A549 (cell line): ENCODE measurements around the gene STYK1. TPM values are rescaled to one million over a fixed set of nuclear protein-coding genes. Genes with fewer than 3 reads are reported as not detected.

ENCODE experiments used
- EHMT2 ChIP-seq: fragments of 200-600 bp; sonication (generic); IDR thresholded peaks from 2 replicates; pipeline ENCODE4 v1.6.1; 2016; ENCODE audit warnings: antibody characterized with exemption, low read depth, mild to moderate bottlenecking, moderate library complexity
- FOXS1 ChIP-seq: fragments of 250-450 bp; sonication (Bioruptor Pico); IDR thresholded peaks from 2 replicates; pipeline ENCODE4 v1.5.0; 2020; ENCODE audit warnings: mild to moderate bottlenecking, moderate library complexity
- MAFK ChIP-seq: fragments of 450-650 bp; IDR thresholded peaks from 2 replicates; pipeline ENCODE4 v1.6.1; 2014; ENCODE audit not compliant: partially characterized antibody
- NPAS2 ChIP-seq: fragments of 250-450 bp; sonication (Bioruptor Pico); IDR thresholded peaks from 2 replicates; pipeline ENCODE4 v1.8.0; 2022; ENCODE audit warnings: mild to moderate bottlenecking, moderate library complexity, borderline replicate concordance
- NR3C1 ChIP-seq: fragments of >200 bp; sonication (Bioruptor Twin); formaldehyde crosslinking; IDR thresholded peaks from 3 replicates; pipeline ENCODE4 v1.6.1; 2017
- POLR2A ChIP-seq: IDR thresholded peaks from 2 replicates; pipeline ENCODE4 v1.6.1; 2012; ENCODE audit warnings: mild to moderate bottlenecking, low read length
- polyA plus RNA-seq, 4 experiments: library from polyadenylated mRNA; depleted of rRNA in 3 of 4; stranded (reverse); fragments of >200 nt; fragmentation: RNase III in 1 of 4; extraction: RNeasy Plus Mini Kit Qiagen cat#74134 plus additional on column Dnase treatment in 1 of 4; gene quantifications; 2 replicates in 3 of 4; 3 replicates in 1 of 4; pipeline ENCODE4 v1.2.3, GENCODE V29; 2011 to 2017
- TF ChIP-seq, protein P1 (sequence below): fragments of 150-350 bp; IDR thresholded peaks from 2 replicates; pipeline ENCODE4 v1.6.1; 2014; ENCODE audit warnings: low read depth, mild to moderate bottlenecking, low read length

Gene STYK1
- polyA plus RNA-seq, 2 of the 4 experiments (the other 2 are of a cell fraction) = 0.32 to 0.56 TPM

DNA sequence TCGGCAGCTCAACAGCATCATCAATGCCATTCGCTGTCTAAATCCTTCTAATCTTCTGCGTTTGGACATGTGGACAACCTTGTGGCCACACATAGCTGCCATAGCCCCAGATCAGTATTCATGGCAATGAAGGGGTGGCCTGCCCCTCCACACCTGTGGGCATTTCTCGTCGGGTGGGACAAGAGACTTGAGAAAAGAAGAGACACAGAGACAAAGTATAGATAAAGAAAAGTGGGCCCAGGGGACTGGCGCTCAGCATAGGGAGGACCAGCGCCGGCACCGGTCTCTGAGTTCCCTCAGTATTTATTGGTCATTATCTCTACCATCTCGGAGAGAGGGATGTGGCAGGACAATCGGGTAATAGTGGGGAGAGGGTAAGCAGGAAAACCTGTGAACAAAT, 102.7 kb downstream of the STYK1 start (continued):
- TF ChIP-seq EHMT2 (no peak), NR3C1 (no peak), FOXS1 (CRISPR knock-in tag) (no peak), POLR2A (no peak), NPAS2 (CRISPR knock-in tag) (no peak), MAFK (no peak)
- TF ChIP-seq, protein P1, sequence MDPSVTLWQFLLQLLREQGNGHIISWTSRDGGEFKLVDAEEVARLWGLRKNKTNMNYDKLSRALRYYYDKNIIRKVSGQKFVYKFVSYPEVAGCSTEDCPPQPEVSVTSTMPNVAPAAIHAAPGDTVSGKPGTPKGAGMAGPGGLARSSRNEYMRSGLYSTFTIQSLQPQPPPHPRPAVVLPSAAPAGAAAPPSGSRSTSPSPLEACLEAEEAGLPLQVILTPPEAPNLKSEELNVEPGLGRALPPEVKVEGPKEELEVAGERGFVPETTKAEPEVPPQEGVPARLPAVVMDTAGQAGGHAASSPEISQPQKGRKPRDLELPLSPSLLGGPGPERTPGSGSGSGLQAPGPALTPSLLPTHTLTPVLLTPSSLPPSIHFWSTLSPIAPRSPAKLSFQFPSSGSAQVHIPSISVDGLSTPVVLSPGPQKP = no peak

Other genes starting within 250 kb of the STYK1 start
- 0.52 and 0.83 TPM in 2 replicates for gene KLRC2, start 238.0 kb downstream of the STYK1 start, polyA plus RNA-seq (2011; rRNA removed)
- 0.25 to 0.42 TPM in 2 of 3 replicates, not detected in the other for gene KLRC2, start 238.0 kb downstream of the STYK1 start, polyA plus RNA-seq (2017; fragmentation: RNase III; extraction: RNeasy Plus Mini Kit Qiagen cat#74134 plus additional on column Dnase treatment)
- gene KLRC1, start 220.7 kb downstream of the STYK1 start, polyA plus RNA-seq (2011; rRNA removed) = not detected in 2 replicates
- not detected in 3 replicates for gene KLRC1, start 220.7 kb downstream of the STYK1 start, polyA plus RNA-seq (2017; fragmentation: RNase III; extraction: RNeasy Plus Mini Kit Qiagen cat#74134 plus additional on column Dnase treatment)
- gene EIF2S3B, start 168.2 kb downstream of the STYK1 start, polyA plus RNA-seq (2011; rRNA removed) = 0.93 and 1.9 TPM in 2 replicates
- 1.1 to 2.0 TPM (median 1.4 TPM) in 3 replicates for gene EIF2S3B, start 168.2 kb downstream of the STYK1 start, polyA plus RNA-seq (2017; fragmentation: RNase III; extraction: RNeasy Plus Mini Kit Qiagen cat#74134 plus additional on column Dnase treatment)
- gene MAGOHB, start 60.4 kb downstream of the STYK1 start, polyA plus RNA-seq (2011; rRNA removed) = 43.1 and 90.5 TPM in 2 replicates
- gene MAGOHB, start 60.4 kb downstream of the STYK1 start, polyA plus RNA-seq (2017; fragmentation: RNase III; extraction: RNeasy Plus Mini Kit Qiagen cat#74134 plus additional on column Dnase treatment) = 83.4 to 93.3 TPM (median 83.5 TPM) in 3 replicates
- 136 and 150 TPM in 2 replicates for gene YBX3, start 49.3 kb upstream of the STYK1 start, polyA plus RNA-seq (2011; rRNA removed)
- 140 to 176 TPM (median 146 TPM) in 3 replicates for gene YBX3, start 49.3 kb upstream of the STYK1 start, polyA plus RNA-seq (2017; fragmentation: RNase III; extraction: RNeasy Plus Mini Kit Qiagen cat#74134 plus additional on column Dnase treatment)
- not detected in 2 replicates for gene TAS2R7, start 128.6 kb upstream of the STYK1 start, polyA plus RNA-seq (2011; rRNA removed)
- gene TAS2R7, start 128.6 kb upstream of the STYK1 start, polyA plus RNA-seq (2017; fragmentation: RNase III; extraction: RNeasy Plus Mini Kit Qiagen cat#74134 plus additional on column Dnase treatment) = not detected in 3 replicates
- gene TAS2R8, start 133.2 kb upstream of the STYK1 start, polyA plus RNA-seq (2011; rRNA removed) = not detected in 2 replicates
- not detected in 3 replicates for gene TAS2R8, start 133.2 kb upstream of the STYK1 start, polyA plus RNA-seq (2017; fragmentation: RNase III; extraction: RNeasy Plus Mini Kit Qiagen cat#74134 plus additional on column Dnase treatment)
- not detected in 2 replicates for gene TAS2R9, start 136.1 kb upstream of the STYK1 start, polyA plus RNA-seq (2011; rRNA removed)
- gene TAS2R9, start 136.1 kb upstream of the STYK1 start, polyA plus RNA-seq (2017; fragmentation: RNase III; extraction: RNeasy Plus Mini Kit Qiagen cat#74134 plus additional on column Dnase treatment) = not detected in 3 replicates
- 0.67 and 0.71 TPM in 2 replicates for gene TAS2R10, start 152.3 kb upstream of the STYK1 start, polyA plus RNA-seq (2011; rRNA removed)
- 0.09 to 0.14 TPM in 2 of 3 replicates, not detected in the other for gene TAS2R10, start 152.3 kb upstream of the STYK1 start, polyA plus RNA-seq (2017; fragmentation: RNase III; extraction: RNeasy Plus Mini Kit Qiagen cat#74134 plus additional on column Dnase treatment)
- 5.7 and 6.4 TPM in 2 replicates for gene PRR4, start 175.4 kb upstream of the STYK1 start, polyA plus RNA-seq (2011; rRNA removed)
- 1.6 to 2.5 TPM (median 2.2 TPM) in 3 replicates for gene PRR4, start 175.4 kb upstream of the STYK1 start, polyA plus RNA-seq (2017; fragmentation: RNase III; extraction: RNeasy Plus Mini Kit Qiagen cat#74134 plus additional on column Dnase treatment)
- 3.4 and 4.3 TPM in 2 replicates for gene PRH1, start 210.2 kb upstream of the STYK1 start, polyA plus RNA-seq (2011; rRNA removed)
- gene PRH1, start 210.2 kb upstream of the STYK1 start, polyA plus RNA-seq (2017; fragmentation: RNase III; extraction: RNeasy Plus Mini Kit Qiagen cat#74134 plus additional on column Dnase treatment) = 6.7 to 7.8 TPM (median 7.8 TPM) in 3 replicates
- 0.19 and 0.28 TPM in 2 replicates for gene TAS2R13, start 235.5 kb upstream of the STYK1 start, polyA plus RNA-seq (2011; rRNA removed)
- gene TAS2R13, start 235.5 kb upstream of the STYK1 start, polyA plus RNA-seq (2017; fragmentation: RNase III; extraction: RNeasy Plus Mini Kit Qiagen cat#74134 plus additional on column Dnase treatment) = not detected in 3 replicates